ENCODE results near the gene KIF2C.

GRCh38 chr1:44807364-44808062 is 67.9 kb downstream of the KIF2C start:
- TF ChIP-seq CTCF (IDR thresholded peaks at IDR 0.05 in 4 of 5, conservative IDR thresholded peaks at IDR 0.05 in 1 of 5): peak in 1 of 5 experiments; percentile 19
- peak; percentile 36 to 52 for TF ChIP-seq POLR2A (IDR thresholded peaks at IDR 0.05)

All from gastrocnemius medialis (tissue), 4 donors.